PC-3 (cell line): ENCODE measurements around the gene ESPNL.

Experiments used
- CTCF ChIP-seq: fragments of 300-600 bp; sonication (generic); conservative IDR thresholded peaks from 2 replicates; pipeline ENCODE4 v1.5.1; 2017; ENCODE audit warnings: antibody characterized with exemption, low read depth, mild to moderate bottlenecking, low read length
- EZH2phosphoT487 ChIP-seq: fragments of 300-600 bp; sonication (generic); IDR thresholded peaks from 2 replicates; pipeline ENCODE4 v1.6.1; 2018; ENCODE audit warnings: mild to moderate bottlenecking, antibody characterized with exemption, low read length, borderline replicate concordance

GRCh38 chr2:238151628-238152235, 51.6 kb downstream of the ESPNL start:
- TF ChIP-seq CTCF, result no peak
- no peak for TF ChIP-seq EZH2phosphoT487
